ENCODE data around the gene PNPLA7.

DNA sequence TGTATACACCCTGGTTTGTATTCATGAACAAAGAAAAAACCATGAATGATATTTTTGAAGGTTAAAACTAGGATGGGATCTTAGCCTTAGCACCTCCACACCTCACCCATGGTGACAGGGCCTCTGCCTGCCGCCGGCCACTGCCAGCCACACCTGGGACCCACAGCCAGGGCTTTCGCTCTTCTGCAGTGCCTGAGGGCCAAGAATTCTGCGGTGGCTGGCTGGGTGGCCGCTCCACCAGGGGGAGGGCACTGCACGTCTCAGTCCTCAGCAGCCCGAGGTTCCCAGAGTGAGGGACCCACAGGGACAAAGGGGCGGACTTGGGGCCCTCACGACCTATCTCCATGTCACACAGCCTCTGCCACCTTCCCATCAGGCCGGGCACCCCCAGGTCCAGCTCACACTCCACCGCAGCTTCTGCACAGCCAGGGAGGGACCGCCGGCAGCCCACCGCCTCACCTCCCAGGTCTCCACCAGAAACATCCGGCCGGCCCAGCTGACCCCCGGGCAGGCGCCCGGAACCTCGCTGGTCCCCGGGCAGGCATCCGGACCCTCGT is 134.1 kb downstream of the PNPLA7 start:
- TF ChIP-seq, protein P1, sequence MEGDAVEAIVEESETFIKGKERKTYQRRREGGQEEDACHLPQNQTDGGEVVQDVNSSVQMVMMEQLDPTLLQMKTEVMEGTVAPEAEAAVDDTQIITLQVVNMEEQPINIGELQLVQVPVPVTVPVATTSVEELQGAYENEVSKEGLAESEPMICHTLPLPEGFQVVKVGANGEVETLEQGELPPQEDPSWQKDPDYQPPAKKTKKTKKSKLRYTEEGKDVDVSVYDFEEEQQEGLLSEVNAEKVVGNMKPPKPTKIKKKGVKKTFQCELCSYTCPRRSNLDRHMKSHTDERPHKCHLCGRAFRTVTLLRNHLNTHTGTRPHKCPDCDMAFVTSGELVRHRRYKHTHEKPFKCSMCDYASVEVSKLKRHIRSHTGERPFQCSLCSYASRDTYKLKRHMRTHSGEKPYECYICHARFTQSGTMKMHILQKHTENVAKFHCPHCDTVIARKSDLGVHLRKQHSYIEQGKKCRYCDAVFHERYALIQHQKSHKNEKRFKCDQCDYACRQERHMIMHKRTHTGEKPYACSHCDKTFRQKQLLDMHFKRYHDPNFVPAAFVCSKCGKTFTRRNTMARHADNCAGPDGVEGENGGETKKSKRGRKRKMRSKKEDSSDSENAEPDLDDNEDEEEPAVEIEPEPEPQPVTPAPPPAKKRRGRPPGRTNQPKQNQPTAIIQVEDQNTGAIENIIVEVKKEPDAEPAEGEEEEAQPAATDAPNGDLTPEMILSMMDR (conservative IDR thresholded peaks at IDR 0.05 in 1 of 2, IDR thresholded peaks at IDR 0.05 in 1 of 2; ENCODE audit: extremely low read depth in 1 of 2, insufficient read depth in 1 of 2, low read depth in 1 of 2, low read length in 2 of 2): no peak
- TF ChIP-seq EZH2 (IDR thresholded peaks at IDR 0.05; ENCODE audit: borderline replicate concordance, low read length): no peak

All from mammary epithelial cell (primary cell).